Measurements from ENCODE around the gene DACT3.

Gene DACT3

GRCh38 chr19:46601318-46602224, 59.4 kb downstream of the DACT3 start, which contains the start of gene CALM3:
TSS of gene CALM3 (plus strand) at chr19:46601330. CDS start at chr19:46601435, 105 bp downstream.
- no peaks in the 10 kb centered on the region for H3K27me3 ChIP-seq
- TF ChIP-seq, protein P1, sequence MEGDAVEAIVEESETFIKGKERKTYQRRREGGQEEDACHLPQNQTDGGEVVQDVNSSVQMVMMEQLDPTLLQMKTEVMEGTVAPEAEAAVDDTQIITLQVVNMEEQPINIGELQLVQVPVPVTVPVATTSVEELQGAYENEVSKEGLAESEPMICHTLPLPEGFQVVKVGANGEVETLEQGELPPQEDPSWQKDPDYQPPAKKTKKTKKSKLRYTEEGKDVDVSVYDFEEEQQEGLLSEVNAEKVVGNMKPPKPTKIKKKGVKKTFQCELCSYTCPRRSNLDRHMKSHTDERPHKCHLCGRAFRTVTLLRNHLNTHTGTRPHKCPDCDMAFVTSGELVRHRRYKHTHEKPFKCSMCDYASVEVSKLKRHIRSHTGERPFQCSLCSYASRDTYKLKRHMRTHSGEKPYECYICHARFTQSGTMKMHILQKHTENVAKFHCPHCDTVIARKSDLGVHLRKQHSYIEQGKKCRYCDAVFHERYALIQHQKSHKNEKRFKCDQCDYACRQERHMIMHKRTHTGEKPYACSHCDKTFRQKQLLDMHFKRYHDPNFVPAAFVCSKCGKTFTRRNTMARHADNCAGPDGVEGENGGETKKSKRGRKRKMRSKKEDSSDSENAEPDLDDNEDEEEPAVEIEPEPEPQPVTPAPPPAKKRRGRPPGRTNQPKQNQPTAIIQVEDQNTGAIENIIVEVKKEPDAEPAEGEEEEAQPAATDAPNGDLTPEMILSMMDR (IDR thresholded peaks at IDR 0.05): no peak
- H3K9me3 ChIP-seq: peaks cover 0 to 2% (median 0%) of the 10 kb centered on the region in 3 donors
- peaks cover 0 to 50% (median 43%) of the 10 kb centered on the region in 4 donors for H3K4me1 ChIP-seq
- no peak for DNase-seq
- peaks cover 1 to 10% (median 6%) of the 10 kb centered on the region in 3 donors for H3K36me3 ChIP-seq
- intact Hi-C loops (cut with DNase I; ENCODE audit: low total_unique reads): no loop called here
- H3K27ac ChIP-seq: peak within 1 kb of the TSS; percentile 99 to 100
- peak within 1 kb of the TSS; percentile 99 to 100 for H3K4me3 ChIP-seq

GRCh38 chr19:46600384-46601317, 60.3 kb downstream of the DACT3 start:
- DNase-seq: peak; percentile 97 to 99
- intact Hi-C loops (cut with DNase I; ENCODE audit: low total_unique reads): no loop called here
- Histone ChIP-seq H3K36me3 (peaks cover 0 to 1% (median 0%) of the 10 kb centered on the region in 3 donors), H3K4me3 (peak overlapping the region; percentile 99 to 100), H3K27me3 (no peaks in the 10 kb centered on the region), H3K27ac (peak overlapping the region; percentile 99 to 100), H3K9me3 (peaks cover 0 to 2% (median 0%) of the 10 kb centered on the region in 3 donors), H3K4me1 (peaks cover 0 to 45% (median 35%) of the 10 kb centered on the region in 4 donors)
- TF ChIP-seq, protein P1 (IDR thresholded peaks at IDR 0.05): peak in 1 of 2 experiments; percentile 20

DNA sequence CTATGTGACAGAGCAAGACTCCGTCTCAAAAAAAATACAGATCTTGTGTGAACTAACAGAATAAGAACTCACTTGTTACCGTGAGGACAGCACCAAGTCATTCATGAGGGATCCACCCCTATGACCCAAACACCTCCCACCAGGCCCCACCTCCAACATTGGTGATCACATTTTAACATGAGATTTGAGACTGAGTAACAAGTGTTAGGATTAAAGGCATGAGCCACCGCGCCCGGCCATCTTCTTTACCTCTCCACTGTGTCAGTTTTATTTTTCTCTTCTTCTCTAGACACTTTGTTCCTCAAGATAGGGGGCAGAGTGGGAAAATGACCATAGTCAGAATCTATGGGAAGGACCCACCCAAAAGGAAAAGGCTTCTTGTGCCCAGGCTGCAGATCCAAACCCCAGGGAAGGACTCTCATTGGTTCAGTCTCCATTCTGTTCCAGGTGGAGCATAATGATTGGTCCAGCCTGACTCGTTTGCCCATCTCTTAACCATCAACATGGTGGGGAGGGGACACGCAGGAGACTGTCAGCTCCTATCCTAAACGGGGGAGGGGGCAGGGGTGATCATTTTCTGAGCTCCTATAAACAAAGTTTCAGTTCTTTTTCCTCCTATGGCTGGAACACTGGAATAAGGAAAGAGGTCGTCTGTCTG, 61.1 kb downstream of the DACT3 start:
- peak overlapping the region; percentile 99 to 100 for H3K4me3 ChIP-seq
- no peak for DNase-seq
- peaks cover 0 to 37% (median 27%) of the 10 kb centered on the region in 4 donors for H3K4me1 ChIP-seq
- TF ChIP-seq, protein P1 (IDR thresholded peaks at IDR 0.05): no peak
- no peaks in the 10 kb centered on the region for H3K36me3 ChIP-seq
- H3K9me3 ChIP-seq: peaks cover 0 to 2% (median 0%) of the 10 kb centered on the region in 3 donors
- intact Hi-C loops (cut with DNase I; ENCODE audit: low total_unique reads): no loop called here
- H3K27me3 ChIP-seq: no peaks in the 10 kb centered on the region
- peak overlapping the region; percentile 99 to 100 for H3K27ac ChIP-seq

GRCh38 chr19:46598372-46598917, 62.5 kb downstream of the DACT3 start:
- no peak overlapping the region for H3K27ac ChIP-seq
- H3K4me1 ChIP-seq: peaks cover 0 to 23% (median 13%) of the 10 kb centered on the region in 4 donors
- peaks cover 0 to 2% (median 0%) of the 10 kb centered on the region in 3 donors for H3K9me3 ChIP-seq
- no peak overlapping the region for H3K4me3 ChIP-seq
- DNase-seq: no peak
- H3K36me3 ChIP-seq: no peaks in the 10 kb centered on the region
- intact Hi-C loops (cut with DNase I; ENCODE audit: low total_unique reads): no loop called here
- TF ChIP-seq, protein P1 (IDR thresholded peaks at IDR 0.05): no peak
- H3K27me3 ChIP-seq: no peaks in the 10 kb centered on the region

Measured in tibial artery (tissue), 4 donors.